ENCODE measurements around the gene CLIP4. TPM values are rescaled to one million over a fixed set of nuclear protein-coding genes. Genes with fewer than 3 reads are reported as not detected.

Gene CLIP4
- total and polyA plus RNA-seq, 2 experiments from 2014 or later = 0.06 to 0.14 TPM

- peak; percentile 28 for DNase-seq (ENCODE audit: low spot score)
- Mint-ChIP-seq H3K27ac (no peak overlapping the region), H3K36me3 (ENCODE audit: low read depth) (no peaks in the 10 kb centered on the region), H3K9me3 (no peaks in the 10 kb centered on the region; the same call in 2 of the 3 replicates), H3K4me3 (no peak overlapping the region), H3K27me3 (ENCODE audit: insufficient read depth, low read depth, poor library complexity) (peaks cover 10% of the 10 kb centered on the region), H3K4me1 (peaks cover 3% of the 10 kb centered on the region; the same call in 2 of the 3 replicates)
- no peaks in the 10 kb centered on the region for H3K4me1 ChIP-seq (ENCODE audit: insufficient read depth)
- no peaks in the 10 kb centered on the region for H3K79me2 ChIP-seq (replicated peaks; ENCODE audit: insufficient read depth)
- H3K4me2 ChIP-seq = no peak overlapping the region
- no peaks in the 10 kb centered on the region for H3K36me3 ChIP-seq (ENCODE audit: insufficient read depth)
- no peaks in the 10 kb centered on the region for H4K20me1 ChIP-seq (replicated peaks; ENCODE audit: insufficient read depth)
- H3K9me2 ChIP-seq (ENCODE audit: insufficient read depth) = no peaks in the 10 kb centered on the region
- no peaks in the 10 kb centered on the region for H3F3A ChIP-seq (replicated peaks; ENCODE audit: low read depth)
- H3K27me3 ChIP-seq (ENCODE audit: insufficient read depth) = no peaks in the 10 kb centered on the region
- H3K27ac ChIP-seq (ENCODE audit: low read depth) = no peak overlapping the region
- peak; percentile 60; the same call in 2 of the 3 replicates for ATAC-seq
- no peak overlapping the region for H2AFZ ChIP-seq
- TF ChIP-seq JUNB (IDR thresholded peaks at IDR 0.05; ENCODE audit: unreplicated experiment) (no peak), CTCF (conservative IDR thresholded peaks at IDR 0.05; ENCODE audit: low read depth in 2 of 2) (peak; percentile 28 to 65)
- no peak overlapping the region for H3K4me3 ChIP-seq
These were observed 110.6 kb downstream of the CLIP4 start for GRCh38 chr2:29225814-29226213.

- Histone ChIP-seq H3K4me2 (no peak overlapping the region), H2AFZ (no peak overlapping the region), H3K4me1 (ENCODE audit: insufficient read depth) (no peaks in the 10 kb centered on the region), H3K36me3 (ENCODE audit: insufficient read depth) (no peaks in the 10 kb centered on the region), H3K27ac (ENCODE audit: low read depth) (no peak overlapping the region), H3K79me2 (replicated peaks; ENCODE audit: insufficient read depth) (no peaks in the 10 kb centered on the region), H3K27me3 (ENCODE audit: insufficient read depth) (no peaks in the 10 kb centered on the region), H4K20me1 (replicated peaks; ENCODE audit: insufficient read depth) (no peaks in the 10 kb centered on the region), H3K9me2 (ENCODE audit: insufficient read depth) (no peaks in the 10 kb centered on the region), H3K4me3 (no peak overlapping the region), H3F3A (replicated peaks; ENCODE audit: low read depth) (no peaks in the 10 kb centered on the region)
- DNase-seq (ENCODE audit: low spot score) (no peak), ATAC-seq (no peak)
- H3K27ac Mint-ChIP-seq = no peak overlapping the region
- H3K4me1 Mint-ChIP-seq = no peaks in the 10 kb centered on the region
- H3K36me3 Mint-ChIP-seq (ENCODE audit: low read depth) = no peaks in the 10 kb centered on the region
- no peak overlapping the region for H3K4me3 Mint-ChIP-seq
- H3K27me3 Mint-ChIP-seq (ENCODE audit: insufficient read depth, low read depth, poor library complexity) = peaks cover 10% of the 10 kb centered on the region
- no peaks in the 10 kb centered on the region; the same call in 2 of the 3 replicates for H3K9me3 Mint-ChIP-seq
- TF ChIP-seq REST (IDR thresholded peaks at IDR 0.05; ENCODE audit: unreplicated experiment) (no peak), CREB1 (CRISPR knock-in tag; IDR thresholded peaks at IDR 0.05; ENCODE audit: low read depth) (no peak), EZH2 (IDR thresholded peaks at IDR 0.05; ENCODE audit: low read depth, unreplicated experiment) (no peak), POLR2AphosphoS5 (IDR thresholded peaks at IDR 0.05; ENCODE audit: low read depth) (no peak), ZNF462 (CRISPR knock-in tag; IDR thresholded peaks at IDR 0.05) (no peak), CTCF (conservative IDR thresholded peaks at IDR 0.05; ENCODE audit: low read depth in 2 of 2) (no peak), NANOG (IDR thresholded peaks at IDR 0.05; ENCODE audit: borderline replicate concordance) (no peak)
These were observed 111.2 kb downstream of the CLIP4 start for GRCh38 chr2:29226375-29226774.
